Trophoblast cell (in vitro differentiated cells and primary cell): ENCODE results near the gene PPM1H.

ENCODE experiments used
- DNase-seq, 2 donors: peaks; one replicate each; pipeline ENCODE4 v3.0.0-alpha.2; 2016
- H2AFZ ChIP-seq: 2 replicates; pipeline ENCODE4 v1.6.1; 2013; ENCODE audit warnings: low read length, moderate library complexity, mild to moderate bottlenecking; ENCODE audit not compliant: insufficient read depth, poor library complexity
- H2AK5ac ChIP-seq: 2 replicates; pipeline ENCODE4 v1.6.1; 2013; ENCODE audit warnings: mild to moderate bottlenecking, low read length
- H2BK120ac ChIP-seq: 2 replicates; pipeline ENCODE4 v1.6.1; 2013; ENCODE audit warnings: low read length, mild to moderate bottlenecking, moderate library complexity; ENCODE audit not compliant: insufficient read depth, poor library complexity
- H2BK12ac ChIP-seq: 2 replicates; pipeline ENCODE4 v1.6.1; 2013; ENCODE audit warnings: mild to moderate bottlenecking, low read length, moderate library complexity
- H2BK5ac ChIP-seq: 2 replicates; pipeline ENCODE4 v1.6.1; 2013; ENCODE audit warnings: low read length, low read depth, moderate library complexity, mild to moderate bottlenecking; ENCODE audit not compliant: poor library complexity
- H3K14ac ChIP-seq: 2 replicates; pipeline ENCODE4 v1.6.1; 2013; ENCODE audit warnings: mild to moderate bottlenecking, low read length
- H3K18ac ChIP-seq: 2 replicates; pipeline ENCODE4 v1.6.1; 2013; ENCODE audit warnings: mild to moderate bottlenecking, low read length
- H3K23ac ChIP-seq: 2 replicates; pipeline ENCODE4 v1.6.1; 2013; ENCODE audit warnings: low read length
- H3K27ac ChIP-seq: 2 replicates; pipeline ENCODE4 v1.5.1; 2013; ENCODE audit warnings: low read depth, mild to moderate bottlenecking, inconsistent platforms, low read length, moderate library complexity
- H3K27me3 ChIP-seq: 2 replicates; pipeline ENCODE4 v1.6.1; 2013; ENCODE audit warnings: inconsistent platforms, mild to moderate bottlenecking, low read length, moderate library complexity; ENCODE audit not compliant: insufficient read depth
- H3K36me3 ChIP-seq, 2 experiments: 1 replicate in 1 of 2; 2 replicates in 1 of 2; pipeline ENCODE4 v1.6.1; 2013; ENCODE audit warnings: low read length in 2 of 2, mild to moderate bottlenecking in 2 of 2, moderate library complexity in 1 of 2; ENCODE audit not compliant: insufficient read depth in 2 of 2, control insufficient read depth in 1 of 2
- H3K4ac ChIP-seq: 2 replicates; pipeline ENCODE4 v1.6.1; 2013; ENCODE audit warnings: low read depth, mild to moderate bottlenecking, low read length, moderate library complexity
- H3K4me1 ChIP-seq, 2 experiments: 1 replicate in 1 of 2; 2 replicates in 1 of 2; pipeline ENCODE4 v1.6.1; 2013; ENCODE audit warnings: low read length in 2 of 2, mild to moderate bottlenecking in 2 of 2, moderate library complexity in 1 of 2; ENCODE audit not compliant: insufficient read depth in 2 of 2, control insufficient read depth in 1 of 2
- H3K4me2 ChIP-seq: 2 replicates; pipeline ENCODE4 v1.6.1; 2013; ENCODE audit warnings: inconsistent platforms, mild to moderate bottlenecking, low read length, moderate library complexity
- H3K4me3 ChIP-seq: 2 replicates; pipeline ENCODE4 v1.5.1; 2013; ENCODE audit warnings: mild to moderate bottlenecking, low read depth, low read length, inconsistent platforms
- H3K79me1 ChIP-seq: one replicate; pipeline ENCODE4 v1.6.1; 2013; ENCODE audit warnings: low read length
- H3K79me2 ChIP-seq: 2 replicates; pipeline ENCODE4 v1.6.1; 2013; ENCODE audit warnings: low read length, mild to moderate bottlenecking; ENCODE audit not compliant: control insufficient read depth, insufficient read depth, poor library complexity
- H3K9ac ChIP-seq: 2 replicates; pipeline ENCODE4 v1.6.1; 2013; ENCODE audit warnings: mild to moderate bottlenecking, low read length
- H3K9me3 ChIP-seq: 2 replicates; pipeline ENCODE4 v1.6.1; 2013; ENCODE audit warnings: low read depth, mild to moderate bottlenecking, control low read depth, inconsistent platforms, low read length; ENCODE audit not compliant: insufficient read depth
- H4K12ac ChIP-seq: 2 replicates; pipeline ENCODE4 v1.6.1; 2013; ENCODE audit warnings: low read depth, mild to moderate bottlenecking, low read length, moderate library complexity
- H4K8ac ChIP-seq: 2 replicates; pipeline ENCODE4 v1.6.1; 2013; ENCODE audit warnings: low read depth, mild to moderate bottlenecking, low read length, moderate library complexity
- H4K91ac ChIP-seq: one replicate; pipeline ENCODE4 v1.6.1; 2013; ENCODE audit warnings: low read depth, mild to moderate bottlenecking, low read length, moderate library complexity
- WGBS: extraction: QIAGEN DNeasy Blood & Tissue Kit; methylation state at CpG from one replicate; pipeline ENCODE4 v1.1.7; 2013; ENCODE audit warnings: missing lambda C conversion rate; ENCODE audit not compliant: insufficient read length, insufficient coverage; ENCODE audit errors: extremely low coverage; 5-methylcytosine and 5-hydroxymethylcytosine counted together

PPM1H gene

GRCh38 chr12:62642486-62642885 is 292.5 kb downstream of the PPM1H start:
- H4K91ac ChIP-seq, result no peak overlapping the region
- no peaks in the 10 kb centered on the region for H3K36me3 ChIP-seq
- H3K4me1 ChIP-seq, result peaks cover 0 to 2% of the 10 kb centered on the region in 2 experiments
- no peak overlapping the region for H4K12ac ChIP-seq
- no peaks in the 10 kb centered on the region for H3K79me2 ChIP-seq
- H3K18ac ChIP-seq, result no peak overlapping the region
- no peak overlapping the region for H3K4me2 ChIP-seq
- WGBS, result no CpG with 5 or more reads among the region's 2 CpGs
- no peak overlapping the region for H2AFZ ChIP-seq
- H3K79me1 ChIP-seq, result no peaks in the 10 kb centered on the region
- peak; percentile 23 to 55 for DNase-seq
- no peak overlapping the region for H3K14ac ChIP-seq
- H2BK12ac ChIP-seq, result no peak overlapping the region
- no peak overlapping the region for H3K4me3 ChIP-seq
- no peak overlapping the region for H4K8ac ChIP-seq
- no peaks in the 10 kb centered on the region for H3K9me3 ChIP-seq
- H3K23ac ChIP-seq, result no peak overlapping the region
- no peak overlapping the region for H3K9ac ChIP-seq
- H2BK5ac ChIP-seq, result no peak overlapping the region
- H2AK5ac ChIP-seq, result no peak overlapping the region
- no peak overlapping the region for H2BK120ac ChIP-seq
- no peaks in the 10 kb centered on the region for H3K27me3 ChIP-seq
- no peak overlapping the region for H3K4ac ChIP-seq
- H3K27ac ChIP-seq, result no peak overlapping the region

DNA sequence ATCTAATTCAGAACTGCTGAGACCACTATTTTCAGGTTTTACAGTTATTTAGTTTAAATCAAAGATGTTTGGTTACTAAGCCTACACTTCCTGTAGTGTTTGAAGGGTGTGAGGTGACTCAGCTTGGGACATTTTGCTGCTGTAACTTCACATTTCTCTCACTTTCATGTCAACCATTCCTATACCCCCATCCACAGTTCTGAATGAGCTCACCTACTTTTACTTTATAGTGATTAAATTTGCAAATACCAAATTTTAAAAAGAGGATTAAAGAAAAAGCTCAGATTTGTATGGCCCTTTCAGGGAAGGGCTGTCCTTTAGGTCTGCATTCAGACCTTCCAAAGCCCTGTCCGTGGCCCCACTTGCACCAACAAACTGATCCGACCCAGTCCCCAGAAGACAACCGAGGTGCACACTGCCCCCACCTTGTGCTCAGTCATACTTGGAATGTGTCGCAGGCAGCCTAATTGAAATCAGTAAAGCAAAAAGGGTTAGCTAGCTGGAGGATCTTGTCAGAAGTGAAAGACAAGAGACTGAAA is 294.0 kb downstream of the PPM1H start:
- H3K79me1 ChIP-seq, result no peaks in the 10 kb centered on the region
- peaks cover 0 to 2% of the 10 kb centered on the region in 2 experiments for H3K4me1 ChIP-seq
- H3K4me3 ChIP-seq, result no peak overlapping the region
- H3K9me3 ChIP-seq, result no peaks in the 10 kb centered on the region
- no peak overlapping the region for H3K27ac ChIP-seq
- H3K79me2 ChIP-seq, result no peaks in the 10 kb centered on the region
- H3K14ac ChIP-seq, result no peak overlapping the region
- H3K18ac ChIP-seq, result no peak overlapping the region
- no peaks in the 10 kb centered on the region for H3K36me3 ChIP-seq
- H2AFZ ChIP-seq, result no peak overlapping the region
- DNase-seq, result peak; percentile 33 to 60
- H2BK5ac ChIP-seq, result no peak overlapping the region
- H4K12ac ChIP-seq, result no peak overlapping the region
- H3K27me3 ChIP-seq, result no peaks in the 10 kb centered on the region
- H2AK5ac ChIP-seq, result no peak overlapping the region
- no peak overlapping the region for H3K4ac ChIP-seq
- H3K9ac ChIP-seq, result no peak overlapping the region
- H2BK12ac ChIP-seq, result peak overlapping the region; percentile 79
- WGBS, result no CpG with 5 or more reads among the region's 4 CpGs
- no peak overlapping the region for H3K4me2 ChIP-seq
- no peak overlapping the region for H3K23ac ChIP-seq
- no peak overlapping the region for H4K8ac ChIP-seq
- no peak overlapping the region for H2BK120ac ChIP-seq
- no peak overlapping the region for H4K91ac ChIP-seq

DNA sequence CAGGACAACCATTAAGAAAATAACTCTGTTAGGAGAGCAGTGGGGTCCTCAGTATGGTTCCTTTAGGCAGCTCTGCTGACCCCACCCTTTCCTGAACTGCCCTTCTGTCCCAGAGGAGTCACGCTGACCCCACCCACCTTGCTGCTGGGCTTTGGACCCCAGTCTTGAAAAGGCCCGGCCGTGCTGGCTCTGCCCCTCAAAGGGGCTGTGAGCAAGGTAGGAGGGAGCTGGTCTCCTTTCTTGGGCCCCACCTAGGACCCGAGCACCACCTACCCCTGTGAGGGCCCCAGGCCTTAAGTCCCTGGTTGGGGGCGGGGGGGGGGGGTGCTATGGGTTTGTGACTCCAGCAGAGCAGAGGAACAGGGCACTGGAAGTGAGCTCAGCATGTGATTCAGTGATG is 297.3 kb downstream of the PPM1H start:
- no peaks in the 10 kb centered on the region for H3K27me3 ChIP-seq
- no peak overlapping the region for H4K12ac ChIP-seq
- H3K79me2 ChIP-seq, result no peaks in the 10 kb centered on the region
- H2AK5ac ChIP-seq, result no peak overlapping the region
- no peaks in the 10 kb centered on the region for H3K9me3 ChIP-seq
- no peak overlapping the region for H3K9ac ChIP-seq
- H2BK120ac ChIP-seq, result no peak overlapping the region
- H3K4ac ChIP-seq, result no peak overlapping the region
- H3K27ac ChIP-seq, result no peak overlapping the region
- H3K23ac ChIP-seq, result no peak overlapping the region
- no peak overlapping the region for H2BK12ac ChIP-seq
- no peak overlapping the region for H4K91ac ChIP-seq
- no peak overlapping the region for H4K8ac ChIP-seq
- H3K18ac ChIP-seq, result no peak overlapping the region
- DNase-seq, result no peak
- no CpG with 5 or more reads among the region's 5 CpGs for WGBS
- no peaks in the 10 kb centered on the region for H3K36me3 ChIP-seq
- no peaks in the 10 kb centered on the region for H3K79me1 ChIP-seq
- no peak overlapping the region for H2BK5ac ChIP-seq
- no peak overlapping the region for H3K4me3 ChIP-seq
- H3K14ac ChIP-seq, result no peak overlapping the region
- H3K4me2 ChIP-seq, result no peak overlapping the region
- H2AFZ ChIP-seq, result no peak overlapping the region
- peaks cover 0 to 2% of the 10 kb centered on the region in 2 experiments for H3K4me1 ChIP-seq

DNA sequence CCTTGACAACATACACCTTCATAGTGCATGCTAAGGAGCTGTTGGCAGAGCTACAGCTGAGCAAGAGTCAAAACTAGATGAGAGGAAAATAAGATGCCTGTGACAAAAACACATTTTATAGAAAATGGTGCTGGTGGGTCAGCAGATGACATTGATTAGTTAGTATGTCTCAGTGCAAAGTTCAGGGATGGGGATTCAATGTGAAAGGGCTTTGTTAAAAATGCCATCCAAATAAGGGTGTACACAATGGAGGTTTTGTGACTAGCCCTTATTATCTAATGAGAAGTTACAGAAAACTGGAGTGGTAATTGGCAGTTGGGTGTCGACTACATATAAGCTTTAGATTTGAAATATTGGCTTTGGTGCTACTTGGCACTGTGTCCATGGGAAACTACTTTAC is 299.3 kb downstream of the PPM1H start:
- no peak for DNase-seq
- Histone ChIP-seq H3K79me1 (no peaks in the 10 kb centered on the region), H2BK5ac (no peak overlapping the region)

More for the DNA sequence above, 299.3 kb downstream of the PPM1H start:
- no peak overlapping the region for H3K9ac ChIP-seq
- H3K23ac ChIP-seq, result no peak overlapping the region
- no peaks in the 10 kb centered on the region for H3K9me3 ChIP-seq
- no peak overlapping the region for H4K8ac ChIP-seq
- no peak overlapping the region for H3K4me3 ChIP-seq
- H3K4me1 ChIP-seq, result peaks cover 2 to 4% of the 10 kb centered on the region in 2 experiments
- H3K4me2 ChIP-seq, result no peak overlapping the region
- WGBS, result no CpG with 5 or more reads among the region's 1 CpG
- H2AK5ac ChIP-seq, result no peak overlapping the region
- no peak overlapping the region for H3K4ac ChIP-seq
- no peak overlapping the region for H4K12ac ChIP-seq
- H3K79me2 ChIP-seq, result no peaks in the 10 kb centered on the region
- no peak overlapping the region for H3K27ac ChIP-seq
- no peak overlapping the region for H3K18ac ChIP-seq
- H3K36me3 ChIP-seq, result no peaks in the 10 kb centered on the region
- no peak overlapping the region for H4K91ac ChIP-seq
- H2AFZ ChIP-seq, result no peak overlapping the region
- no peak overlapping the region for H2BK12ac ChIP-seq
- H2BK120ac ChIP-seq, result no peak overlapping the region
- no peak overlapping the region for H3K14ac ChIP-seq
- no peaks in the 10 kb centered on the region for H3K27me3 ChIP-seq
